NCI-H69 (cell line): ENCODE results near the gene ADAMTS6.

Experiments used
- DNase-seq: peaks from one replicate; lab custom pipeline; 2025; lab: John Stamatoyannopoulos, UW

Gene ADAMTS6

DNA sequence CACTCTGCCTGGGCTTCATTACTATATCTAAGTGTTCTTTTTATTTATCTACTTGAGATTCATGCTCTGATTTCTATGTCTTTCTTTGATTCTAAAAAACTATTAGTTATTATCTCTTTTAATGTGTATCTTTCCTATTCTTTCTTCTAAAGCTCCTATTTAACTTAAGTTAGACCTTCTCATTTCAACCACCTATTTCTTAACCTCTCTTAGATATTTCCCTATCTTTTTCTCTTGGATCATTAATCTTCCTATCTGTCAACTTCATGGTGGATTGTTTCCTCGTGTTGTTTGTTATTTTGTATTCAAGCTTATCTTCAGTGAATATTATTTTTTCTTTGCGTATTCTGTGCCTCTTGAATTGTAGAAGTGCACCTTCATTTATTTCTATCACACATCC, 202.1 kb downstream of the ADAMTS6 start:
- DNase-seq: no peak

DNA sequence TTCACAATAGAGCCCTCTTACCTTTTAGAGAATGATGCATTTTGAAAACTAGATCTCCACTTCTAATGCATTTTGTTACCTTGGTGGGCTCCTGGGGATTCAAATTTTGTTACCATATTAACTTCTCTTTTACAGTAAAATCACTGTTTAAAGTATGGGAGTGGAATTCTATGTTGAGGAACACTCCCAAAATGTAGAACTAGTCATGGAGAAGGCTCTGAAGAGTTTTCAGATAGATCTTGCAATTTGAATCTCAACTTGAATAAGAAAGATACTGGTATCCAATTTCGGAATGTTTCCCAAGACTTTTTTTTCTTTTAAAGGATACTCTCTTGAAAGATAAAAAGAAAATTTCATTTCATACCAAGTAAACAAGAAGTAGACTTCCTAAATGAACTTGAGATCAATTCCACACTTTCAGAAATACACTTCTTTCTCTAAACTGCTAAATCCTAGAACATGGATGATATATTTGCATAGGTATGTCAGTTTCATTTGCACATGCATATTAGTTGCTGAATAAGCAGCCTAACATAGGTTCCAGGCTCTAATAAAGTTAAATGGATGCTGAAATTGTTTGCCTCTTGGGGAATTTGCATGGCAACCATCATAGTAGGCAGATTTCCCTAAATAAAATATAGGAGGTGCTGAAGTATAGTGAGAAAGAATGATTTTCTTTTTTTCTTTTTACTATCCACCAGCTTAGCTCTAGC, 205.4 kb downstream of the ADAMTS6 start:
- no peak for DNase-seq

DNA sequence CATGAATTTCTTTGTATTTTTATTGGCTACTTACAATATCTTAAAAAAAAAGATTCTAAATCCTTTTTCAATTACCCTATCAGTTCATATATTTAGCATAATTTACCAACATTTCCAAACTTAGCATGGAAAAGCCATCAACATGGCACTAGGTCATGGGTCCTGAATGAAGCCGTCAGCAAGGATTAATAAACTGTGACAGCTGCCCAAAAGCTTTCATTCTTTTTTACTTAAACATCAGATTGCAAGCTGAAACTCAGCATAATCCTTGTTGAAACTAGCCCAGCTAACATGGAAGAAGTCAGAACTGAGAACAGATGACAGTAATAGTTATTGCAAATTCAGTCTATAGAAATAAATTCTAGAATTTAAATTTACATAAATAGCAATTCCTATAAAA, 209.8 kb downstream of the ADAMTS6 start:
- no peak for DNase-seq

DNA sequence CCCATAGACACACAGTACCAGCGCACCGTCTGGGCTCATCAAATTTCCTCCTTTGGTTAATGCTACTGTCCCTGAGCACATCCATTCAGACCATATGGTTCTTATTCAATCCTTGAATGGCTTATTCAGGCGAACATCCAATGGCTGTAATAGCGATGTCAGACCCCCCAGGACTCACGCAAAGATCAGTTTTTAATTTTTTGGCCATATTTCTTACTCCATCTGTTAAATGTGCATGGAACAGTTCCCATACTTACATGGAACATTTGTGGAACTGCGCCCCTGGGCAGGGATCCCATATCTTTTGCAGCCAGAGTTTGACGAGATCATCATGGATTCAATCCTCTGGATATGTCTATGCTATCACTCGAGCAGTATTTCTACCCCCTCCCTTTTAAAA, 213.2 kb downstream of the ADAMTS6 start:
- DNase-seq: no peak

DNA sequence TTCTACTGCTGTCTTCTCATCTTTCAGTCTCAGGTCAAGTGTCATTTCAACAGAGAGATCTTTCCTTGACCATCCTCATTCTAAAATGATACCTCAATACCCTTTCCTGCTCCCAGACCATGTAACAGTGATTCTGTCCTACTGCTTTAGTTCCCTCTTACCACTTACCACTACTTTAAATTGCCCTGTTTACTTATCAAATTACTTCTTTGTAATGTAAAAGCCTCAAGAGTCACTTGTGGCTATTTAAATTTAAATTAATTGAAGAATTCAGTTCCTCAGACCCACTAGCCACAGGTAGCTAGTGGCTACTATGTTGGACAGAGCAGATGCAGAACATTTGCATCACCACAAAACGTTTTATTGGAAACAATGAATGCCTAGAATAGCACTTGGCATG, 217.3 kb downstream of the ADAMTS6 start:
- DNase-seq: no peak

DNA sequence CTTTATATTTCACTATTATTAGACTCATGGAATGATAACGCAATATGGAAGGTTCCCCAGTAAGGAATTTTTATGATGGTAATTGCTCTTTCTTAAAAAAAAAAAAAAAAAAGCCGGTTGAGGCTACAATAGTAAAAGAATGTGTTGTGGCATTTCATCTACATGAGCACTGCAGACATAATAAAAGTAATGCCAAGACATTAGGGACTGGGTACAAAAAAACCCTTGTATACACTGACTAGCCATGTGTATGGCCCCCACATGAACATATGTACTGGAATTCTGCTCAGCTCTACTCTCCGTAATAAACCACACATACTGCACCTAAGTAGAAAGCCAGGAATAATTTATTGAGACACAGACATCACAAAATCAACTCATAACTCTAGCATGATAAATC, 218.4 kb downstream of the ADAMTS6 start:
- no peak for DNase-seq

DNA sequence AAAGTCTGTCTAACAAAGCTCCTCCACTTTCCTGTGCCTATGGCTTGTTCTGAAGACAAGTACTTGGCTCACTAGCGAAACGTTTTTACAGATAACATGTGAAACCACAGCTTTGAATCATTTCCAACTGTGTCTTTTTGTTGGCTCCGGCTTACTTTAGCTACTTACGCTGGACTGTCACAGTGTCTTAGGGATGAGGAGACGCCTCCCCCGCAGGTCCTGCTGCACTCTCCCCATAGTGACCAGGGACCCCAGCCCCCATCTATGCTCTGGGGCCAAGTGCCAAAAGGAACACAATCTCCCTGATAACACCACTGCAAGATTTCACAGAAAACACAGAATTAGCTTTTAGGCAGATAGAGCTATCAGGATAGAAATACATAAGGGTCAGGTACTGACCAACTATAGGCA, 219.1 kb downstream of the ADAMTS6 start:
- DNase-seq: peak; percentile 61

DNA sequence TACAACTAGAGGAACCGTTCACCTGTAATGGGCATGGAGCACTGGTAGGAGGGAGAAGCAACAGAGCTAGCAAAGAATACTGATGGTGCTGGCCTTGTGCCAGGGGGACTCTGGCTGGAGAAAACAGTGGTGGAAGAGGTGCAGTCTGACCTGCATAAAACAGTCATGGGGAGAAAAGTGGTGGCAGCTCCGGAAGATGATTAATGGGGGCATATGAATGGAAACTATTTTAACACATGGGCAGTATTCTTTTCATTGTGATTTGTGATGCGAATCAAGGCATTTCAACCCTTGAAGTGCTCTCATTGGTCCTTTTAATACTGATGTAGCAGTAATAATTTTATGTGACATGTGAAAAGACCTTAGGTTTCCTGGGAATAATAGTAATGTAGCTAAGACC, 219.6 kb downstream of the ADAMTS6 start:
- DNase-seq: peak; percentile 98

DNA sequence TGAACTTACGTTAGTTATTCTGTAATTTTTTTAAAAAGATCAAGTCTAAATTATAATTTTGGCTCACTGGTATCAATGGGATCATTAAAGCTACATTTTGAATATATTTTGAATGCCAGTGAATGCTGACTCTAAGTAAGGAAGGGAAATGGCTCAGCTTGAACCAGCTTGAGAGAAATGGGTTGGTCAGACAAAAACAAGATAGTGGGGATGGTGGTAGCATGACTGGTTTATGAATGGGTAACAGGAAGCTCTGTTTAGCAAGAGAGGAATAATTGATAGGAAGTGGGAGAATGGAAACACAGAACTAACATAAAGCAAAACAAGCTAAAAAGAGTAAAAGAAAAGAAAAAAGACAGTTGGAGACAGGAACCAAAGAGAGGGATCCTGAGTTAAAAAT, 220.2 kb downstream of the ADAMTS6 start:
- DNase-seq: peak; percentile 57

DNA sequence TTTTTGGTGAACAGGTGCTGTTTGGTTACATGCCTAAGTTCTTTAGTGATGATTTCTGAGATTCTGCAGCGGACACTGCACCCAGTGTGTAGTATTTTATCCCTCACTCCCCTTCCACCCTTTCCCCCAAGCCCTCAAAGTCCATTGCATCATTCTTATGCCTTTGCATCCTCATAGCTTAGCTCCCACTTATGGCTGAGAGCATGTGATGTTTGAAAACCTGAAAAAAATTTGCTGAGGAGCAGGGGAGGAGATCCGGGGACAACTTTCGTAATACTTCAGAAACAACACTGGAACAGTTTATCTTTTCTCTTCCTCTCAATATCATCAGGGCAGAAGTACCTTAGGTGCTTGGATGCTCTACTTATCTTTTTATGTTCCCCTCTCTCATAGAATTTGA, 226.4 kb downstream of the ADAMTS6 start:
- no peak for DNase-seq

DNA sequence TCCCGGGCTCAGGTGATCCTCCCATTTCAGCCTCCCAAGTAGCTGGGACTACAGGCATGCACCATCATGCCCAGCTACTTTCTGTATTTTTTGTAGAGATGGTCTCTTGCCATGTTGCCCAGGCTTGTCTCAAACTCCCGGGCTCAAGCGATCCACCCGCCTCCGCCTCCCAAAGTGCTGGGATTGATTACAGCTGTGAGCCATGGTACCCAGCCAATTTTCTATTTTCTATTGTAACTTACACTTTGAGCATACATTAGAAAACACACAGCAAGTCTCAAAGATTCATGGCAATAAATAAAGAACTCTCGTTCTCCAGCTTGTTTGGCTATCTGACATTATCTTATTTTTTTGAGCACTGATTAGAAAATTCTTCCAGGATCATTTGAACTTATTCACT, 228.7 kb downstream of the ADAMTS6 start:
- no peak for DNase-seq

DNA sequence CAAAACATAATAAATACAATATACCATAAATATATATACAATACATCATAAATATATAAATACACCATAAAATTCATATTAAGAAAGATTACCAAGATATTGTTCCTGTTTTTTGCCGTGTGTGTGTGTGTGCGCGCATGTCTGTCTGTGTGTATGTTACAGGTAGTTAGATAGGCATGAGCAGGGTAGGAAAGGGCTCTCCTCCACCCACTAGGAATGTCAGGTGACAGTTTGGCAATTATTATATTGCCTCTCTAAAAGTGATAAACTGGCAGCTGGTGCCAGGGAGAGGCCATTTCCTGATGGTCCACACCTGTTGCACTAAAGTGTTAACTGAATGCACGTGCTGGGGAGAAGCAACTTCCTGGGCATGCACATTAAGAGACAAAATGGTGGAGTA, 232.8 kb downstream of the ADAMTS6 start:
- DNase-seq: peak; percentile 77

DNA sequence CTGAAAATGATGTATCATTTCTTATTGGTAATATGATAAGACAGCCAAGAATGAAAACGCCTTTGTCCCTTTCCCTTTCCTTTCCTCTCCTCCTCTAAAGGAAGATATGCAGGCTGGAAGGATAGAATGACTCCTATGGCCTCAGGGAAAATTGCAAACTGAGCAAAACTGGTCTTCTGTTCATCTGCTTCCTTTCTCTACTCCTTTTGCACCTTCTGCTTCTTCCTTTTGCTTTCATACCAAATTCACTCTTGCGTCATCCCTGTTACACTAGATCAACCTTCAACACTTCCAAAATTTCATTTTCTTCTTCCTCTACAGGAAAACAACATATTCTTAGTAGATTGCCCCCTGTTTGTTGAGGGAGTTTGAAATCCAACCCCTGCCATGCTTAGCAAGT, 234.1 kb downstream of the ADAMTS6 start:
- DNase-seq: peak; percentile 81

DNA sequence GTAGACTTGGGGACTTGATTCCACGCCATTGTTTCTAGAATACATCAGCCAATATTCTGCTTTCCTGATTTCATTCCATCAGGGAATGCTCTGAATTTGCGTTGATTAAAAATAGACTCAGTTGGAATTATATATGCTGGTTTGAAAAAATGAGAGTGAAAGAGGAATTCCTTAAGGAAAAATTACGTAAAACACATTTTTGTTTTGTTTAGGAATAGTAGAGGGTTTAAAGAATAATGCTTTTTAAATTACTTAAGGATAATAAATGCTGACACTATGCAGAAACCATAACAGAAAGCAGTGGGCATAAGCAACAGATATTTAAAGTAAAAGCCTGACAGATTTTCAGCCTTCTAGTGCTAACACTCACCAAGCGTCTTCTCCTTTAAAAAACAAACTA, 235.0 kb downstream of the ADAMTS6 start:
- no peak for DNase-seq

DNA sequence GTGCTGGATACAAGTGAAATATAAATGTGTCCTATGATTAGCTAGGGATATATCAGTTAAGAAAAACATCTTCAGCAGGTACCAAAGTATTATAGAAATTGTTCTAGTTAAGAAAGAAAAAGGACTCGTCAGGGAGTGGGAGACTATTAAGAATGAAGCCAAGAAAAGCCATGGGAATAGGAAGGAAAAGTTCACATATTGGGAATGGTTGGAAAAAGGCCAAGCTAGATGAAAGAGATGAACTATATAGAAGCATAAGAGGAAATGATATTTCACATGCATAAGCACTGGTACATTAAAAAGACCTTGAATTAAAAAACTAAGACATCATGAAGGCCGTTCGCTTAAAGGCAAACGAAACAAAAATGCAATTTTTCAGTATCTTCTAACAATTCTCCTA, 237.7 kb downstream of the ADAMTS6 start:
- DNase-seq: peak; percentile 53

DNA sequence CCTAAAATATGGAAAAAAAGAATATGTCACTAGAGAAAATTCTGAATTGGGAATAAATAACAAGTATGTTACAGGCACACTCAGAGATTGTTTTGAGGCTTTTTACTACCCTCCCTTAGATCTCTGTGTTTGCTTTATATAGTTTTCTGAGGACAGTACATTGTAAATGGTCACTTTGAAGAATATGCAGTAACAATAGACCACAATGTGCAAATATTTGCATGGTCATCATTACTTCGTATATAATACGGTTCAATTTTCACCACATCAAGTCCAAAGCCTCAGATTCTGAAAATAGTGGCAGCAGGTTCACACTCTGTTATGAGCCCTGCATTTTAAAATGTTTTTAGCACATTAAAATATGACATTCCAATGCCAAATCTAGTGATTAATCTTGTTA, 238.6 kb downstream of the ADAMTS6 start:
- DNase-seq: peak; percentile 92

DNA sequence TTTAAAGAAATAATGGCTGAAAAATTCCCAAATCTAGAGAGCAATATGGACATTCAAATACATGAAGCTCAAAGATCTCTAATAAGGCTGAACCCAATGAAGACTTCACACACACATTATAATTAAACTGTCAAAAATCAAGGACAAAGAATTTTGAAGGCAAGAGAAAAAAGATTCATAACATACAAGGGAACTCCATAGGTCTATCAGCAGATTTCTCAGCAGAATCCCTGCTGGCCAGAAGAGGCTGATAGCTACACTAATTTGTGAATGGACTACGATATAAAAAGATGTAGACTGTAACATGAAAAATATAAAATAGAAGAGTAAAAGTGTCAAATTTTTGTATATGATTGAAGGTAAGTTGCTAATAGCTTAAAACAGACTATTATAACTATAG, 251.9 kb downstream of the ADAMTS6 start:
- DNase-seq: no peak

DNA sequence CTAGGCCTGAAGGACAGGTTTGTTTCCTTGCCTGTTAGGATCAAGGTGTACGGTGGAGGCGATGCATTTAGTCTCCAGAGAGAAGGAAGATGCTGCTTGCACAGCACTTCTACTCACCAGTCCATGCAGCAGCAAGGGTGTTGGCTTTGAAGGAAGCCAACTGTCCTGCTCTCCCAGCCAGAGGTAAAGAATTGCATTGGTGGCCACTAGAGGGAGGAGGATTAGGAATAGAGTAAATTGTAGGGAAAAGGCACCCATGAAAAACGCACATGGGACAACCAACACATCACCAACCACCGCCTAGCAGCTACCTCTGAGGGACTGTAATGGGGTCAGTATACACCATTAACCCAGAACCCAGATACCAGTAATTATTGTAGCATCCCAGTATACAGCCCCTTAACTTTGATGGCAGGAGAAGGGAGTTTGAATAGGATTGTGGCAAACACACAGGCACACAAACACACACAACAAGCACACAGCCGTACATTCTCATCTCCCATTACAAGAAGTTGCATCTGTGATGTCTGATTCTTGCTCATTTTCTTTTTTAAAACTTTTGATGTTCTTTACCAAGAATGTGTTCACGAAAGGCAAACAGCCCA, 267.7 kb downstream of the ADAMTS6 start:
- peak; percentile 74 for DNase-seq

DNA sequence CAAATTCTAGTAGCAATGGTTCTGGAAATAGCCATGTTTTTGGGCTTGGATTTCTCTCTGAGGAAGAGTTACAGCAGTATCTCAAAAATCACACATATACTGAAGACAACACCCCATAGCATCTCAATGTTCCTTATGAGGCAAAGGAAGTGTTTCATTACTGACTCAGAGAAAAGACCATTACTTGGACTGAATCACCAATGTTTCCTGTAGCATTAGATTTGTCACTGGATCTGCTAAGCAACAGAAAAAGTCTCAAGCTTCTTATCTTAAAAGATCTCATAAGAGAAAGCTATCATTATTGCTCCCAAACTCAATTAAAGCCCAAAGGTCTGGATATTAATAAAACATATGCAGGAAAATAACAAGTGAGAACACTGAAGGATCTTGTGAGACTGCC, 272.4 kb downstream of the ADAMTS6 start:
- DNase-seq: no peak

DNA sequence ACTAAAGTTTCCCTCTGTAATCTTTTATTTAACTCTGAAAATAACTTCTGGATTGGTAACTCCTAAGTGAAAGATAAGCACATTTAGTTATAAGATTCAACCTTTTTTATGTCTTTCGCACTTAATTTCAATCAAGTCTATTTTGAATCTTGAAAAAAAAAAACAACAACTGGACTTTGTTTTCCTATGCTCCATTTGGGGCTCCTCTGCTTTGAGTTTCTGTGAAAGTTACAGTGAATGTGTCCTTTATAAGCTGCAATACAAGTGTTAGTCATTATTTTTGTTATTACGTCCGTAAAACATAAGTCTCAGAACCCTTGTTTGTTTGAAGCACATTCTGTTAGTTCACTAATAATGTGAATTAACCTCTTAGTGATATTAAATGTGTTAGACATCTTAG, 276.8 kb downstream of the ADAMTS6 start:
- DNase-seq: no peak

DNA sequence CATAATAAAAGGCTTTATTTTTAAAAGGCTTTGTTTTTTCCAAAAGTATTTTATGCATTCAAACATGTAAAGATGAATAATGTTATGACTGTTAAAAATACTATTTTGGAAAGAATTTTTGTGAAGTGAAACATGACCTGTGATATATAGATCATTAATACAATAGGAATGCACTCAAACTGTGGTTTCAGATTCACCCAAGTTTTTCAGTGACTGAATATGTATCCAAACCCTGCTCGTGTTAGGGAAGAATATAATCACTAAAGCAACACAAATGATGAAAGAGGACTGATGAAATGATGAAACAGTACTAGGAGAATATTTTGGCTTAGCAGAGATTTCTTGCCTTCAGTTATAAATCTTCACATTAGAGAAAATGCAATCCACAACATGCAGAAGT, 278.0 kb downstream of the ADAMTS6 start:
- no peak for DNase-seq

DNA sequence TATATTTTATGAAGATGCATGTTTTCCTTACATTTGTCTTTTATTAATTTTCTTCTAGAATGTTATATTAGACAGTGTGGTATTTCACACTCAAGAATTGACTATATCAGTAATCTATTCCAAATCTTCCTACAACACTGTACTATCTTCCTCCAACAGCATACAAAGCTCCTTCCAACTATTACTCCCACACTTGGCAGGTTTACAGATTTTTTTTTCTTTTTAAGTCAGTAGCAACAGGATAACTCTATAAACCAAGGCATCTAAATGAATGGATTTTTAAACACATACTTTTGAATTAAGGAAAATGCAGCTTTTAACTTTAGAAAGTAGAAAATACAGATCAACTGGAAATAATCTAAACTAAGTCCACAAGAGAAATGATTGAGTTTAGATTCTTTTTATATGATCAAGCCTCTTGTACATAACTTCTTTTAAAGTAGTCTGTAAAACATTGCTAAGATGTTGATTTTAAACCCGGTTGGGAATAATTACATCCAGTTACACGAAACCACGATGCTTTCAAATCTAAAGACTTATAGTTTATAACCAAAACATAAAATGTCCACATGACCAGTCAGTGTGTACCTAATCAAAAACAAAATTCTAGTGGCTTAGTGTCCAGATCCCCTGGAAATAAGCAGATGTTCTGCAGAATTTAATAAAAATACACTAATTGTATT, 281.6 kb downstream of the ADAMTS6 start:
- no peak for DNase-seq

DNA sequence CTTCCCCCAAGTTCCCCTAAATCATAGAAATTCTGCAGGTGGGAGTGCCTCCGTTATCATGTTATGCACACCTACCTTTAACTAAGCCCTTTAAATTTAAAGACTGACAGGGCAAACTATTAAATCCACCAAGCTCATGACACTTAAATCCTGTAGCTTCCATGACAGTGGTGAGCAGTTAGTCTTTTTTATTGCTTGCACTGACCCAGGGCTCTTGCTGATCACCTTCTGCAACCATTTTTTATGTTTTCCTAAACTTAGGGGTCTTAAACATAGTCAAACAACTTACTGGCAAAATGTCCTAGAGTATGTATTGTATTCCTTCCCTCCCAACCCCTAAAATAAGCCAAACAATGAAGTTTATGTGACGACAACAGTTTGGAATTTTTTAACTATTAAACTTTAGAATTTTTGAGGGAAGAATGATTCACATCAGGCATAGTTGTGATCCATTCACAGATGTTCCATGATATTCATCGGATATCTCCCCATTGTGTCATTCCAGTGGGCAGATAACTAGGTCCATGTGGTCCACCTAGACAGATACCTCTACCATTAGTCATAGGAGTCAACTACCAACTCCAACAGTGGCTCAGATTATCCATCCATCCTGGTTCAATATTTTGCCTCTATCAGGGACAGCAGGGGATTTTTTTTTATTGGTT, 283.1 kb downstream of the ADAMTS6 start:
- DNase-seq: no peak
